ENCODE results near the gene OR4N5. TPM values are rescaled to one million over a fixed set of nuclear protein-coding genes. Genes with fewer than 3 reads are reported as not detected.

OR4N5 gene, protein sequence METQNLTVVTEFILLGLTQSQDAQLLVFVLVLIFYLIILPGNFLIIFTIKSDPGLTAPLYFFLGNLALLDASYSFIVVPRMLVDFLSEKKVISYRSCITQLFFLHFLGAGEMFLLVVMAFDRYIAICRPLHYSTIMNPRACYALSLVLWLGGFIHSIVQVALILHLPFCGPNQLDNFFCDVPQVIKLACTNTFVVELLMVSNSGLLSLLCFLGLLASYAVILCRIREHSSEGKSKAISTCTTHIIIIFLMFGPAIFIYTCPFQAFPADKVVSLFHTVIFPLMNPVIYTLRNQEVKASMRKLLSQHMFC
- not detected in 2 replicates for total RNA-seq (ENCODE audit: low replicate concordance)

DNA sequence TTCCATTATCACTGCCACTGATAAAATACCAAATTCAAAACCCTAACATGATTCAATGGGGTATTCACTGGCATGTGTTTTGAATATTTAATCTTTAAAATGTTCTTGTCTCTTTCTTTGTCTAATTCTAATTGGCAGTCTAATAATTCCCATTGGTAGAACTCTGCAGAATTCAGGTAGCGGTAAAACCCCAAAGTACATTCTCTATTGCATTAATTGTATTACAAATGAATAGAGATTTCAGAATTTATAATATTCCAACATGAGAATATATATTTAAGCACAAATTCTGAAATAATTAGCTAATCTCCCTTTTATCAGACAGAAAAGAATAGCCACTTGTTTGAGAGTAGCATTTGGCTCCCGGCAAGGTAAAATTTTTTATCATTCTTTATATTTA lies at the start of gene OR4N5:
OR4N5 (plus strand) TSS at position 301 of the 400 bp plus-strand sequence. CDS start 4,916 bp downstream, outside the sequence.

DNA sequence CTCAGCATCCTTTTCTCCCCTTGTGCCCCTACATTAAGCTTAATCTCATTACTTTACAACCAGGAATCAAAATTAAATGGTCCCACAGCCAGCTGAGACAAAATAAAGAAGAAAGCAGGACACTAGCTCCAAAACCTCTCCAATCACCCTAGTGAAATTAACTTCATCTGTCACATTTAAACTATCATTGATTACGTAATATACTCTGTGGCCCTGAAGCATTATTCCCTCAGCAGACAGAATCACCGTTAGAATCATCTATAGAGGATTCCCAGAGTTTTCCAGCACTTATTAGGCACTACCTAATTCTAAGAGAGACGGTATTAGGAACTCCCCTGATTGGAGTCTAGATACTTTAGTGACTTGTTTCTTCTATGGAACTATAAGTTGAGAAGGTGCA lies 28.2 kb upstream of the OR4N5 start, which contains the start of gene OR4K17:
OR4K17 (plus strand) TSS at position 302 of the 400 bp plus-strand sequence. CDS start 6,761 bp downstream, outside the sequence.

DNA sequence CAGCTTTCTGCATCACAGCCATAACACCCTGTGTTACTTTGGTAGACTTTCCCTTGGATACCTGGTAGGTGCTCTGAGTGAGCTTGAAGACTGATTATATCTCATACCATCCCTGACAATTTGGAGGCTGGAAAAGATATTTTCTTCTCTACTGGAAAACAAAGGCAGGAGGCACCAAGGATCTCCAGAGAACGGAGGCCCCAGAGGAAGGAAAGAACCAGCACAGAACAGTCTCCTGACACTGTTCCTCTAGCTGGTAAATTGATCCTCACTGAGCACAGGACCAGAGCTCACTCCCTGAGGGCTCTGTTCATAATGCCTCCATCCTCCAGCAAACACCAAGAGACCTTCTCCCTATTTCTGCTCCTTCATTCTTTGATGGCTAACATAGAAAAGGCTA lies 52.0 kb downstream of the OR4N5 start, which contains the start of gene OR11G2:
OR11G2 (plus strand) TSS at position 301 of the 400 bp plus-strand sequence. CDS start 6,542 bp downstream, outside the sequence.

Other genes starting within 250 kb of the OR4N5 start
- gene OR4K5, start 218.2 kb upstream of the OR4N5 start, total RNA-seq (ENCODE audit: low replicate concordance): not detected in 2 replicates
- not detected in 2 replicates for gene OR4K1, start 207.9 kb upstream of the OR4N5 start, total RNA-seq (ENCODE audit: low replicate concordance)
- gene OR4K15, start 163.2 kb upstream of the OR4N5 start, total RNA-seq (ENCODE audit: low replicate concordance): not detected in 2 replicates
- not detected in 2 replicates for gene OR4Q2, start 136.7 kb upstream of the OR4N5 start, total RNA-seq (ENCODE audit: low replicate concordance)
- gene OR4K14, start 119.5 kb upstream of the OR4N5 start, total RNA-seq (ENCODE audit: low replicate concordance): not detected in 2 replicates
- not detected in 2 replicates for gene OR4K13, start 102.8 kb upstream of the OR4N5 start, total RNA-seq (ENCODE audit: low replicate concordance)
- gene OR4L1, start 78.8 kb upstream of the OR4N5 start, total RNA-seq (ENCODE audit: low replicate concordance): not detected in 2 replicates
- not detected in 2 replicates for gene OR4K17, start 28.1 kb upstream of the OR4N5 start, total RNA-seq (ENCODE audit: low replicate concordance)
- not detected in 2 replicates for gene OR11G2, start 52.1 kb downstream of the OR4N5 start, total RNA-seq (ENCODE audit: low replicate concordance)
- not detected in 2 replicates for gene OR11H6, start 84.9 kb downstream of the OR4N5 start, total RNA-seq (ENCODE audit: low replicate concordance)
- gene OR11H7, start 90.2 kb downstream of the OR4N5 start, total RNA-seq (ENCODE audit: low replicate concordance): not detected in 2 replicates
- gene OR11H4, start 100.5 kb downstream of the OR4N5 start, total RNA-seq (ENCODE audit: low replicate concordance): not detected in 2 replicates
- gene TTC5, start 167.1 kb downstream of the OR4N5 start, total RNA-seq (ENCODE audit: low replicate concordance): 21.8 and 53.5 TPM in 2 replicates
- gene CCNB1IP1, start 194.5 kb downstream of the OR4N5 start, total RNA-seq (ENCODE audit: low replicate concordance): 31.5 and 46.5 TPM in 2 replicates
- 5.5 and 6.7 TPM in 2 replicates for gene PARP2, start 204.8 kb downstream of the OR4N5 start, total RNA-seq (ENCODE audit: low replicate concordance)

Data from smooth muscle cell of the coronary artery (primary cell).